Large intestine (tissue), 3 donors: ENCODE data around the gene WNT3. TPM values are rescaled to one million over a fixed set of nuclear protein-coding genes. Genes with fewer than 3 reads are reported as not detected.
"Not testable (repeated sequence)": the region's sequence is repeated elsewhere in the genome, so short reads cannot be mapped to it uniquely, and the experiment has no call there.

Source experiments
- DNase-seq, 2 donors: peaks; one replicate each; pipeline versions ENCODE4 v3.0.0 to v3.0.0-alpha.2; 2013
- H3K27ac ChIP-seq: one replicate; pipeline ENCODE4 v1.5.1; 2013; ENCODE audit warnings: low read length
- H3K27me3 ChIP-seq: 2 replicates; pipeline ENCODE4 v1.6.1; 2013; ENCODE audit warnings: low read length; ENCODE audit not compliant: control insufficient read depth, insufficient read depth
- H3K36me3 ChIP-seq: 2 replicates; pipeline ENCODE4 v1.6.1; 2013; ENCODE audit warnings: low read length; ENCODE audit not compliant: control insufficient read depth, insufficient read depth
- H3K4me1 ChIP-seq: one replicate; pipeline ENCODE4 v1.6.1; 2013; ENCODE audit warnings: low read length; ENCODE audit not compliant: control insufficient read depth, insufficient read depth
- H3K4me3 ChIP-seq: one replicate; pipeline ENCODE4 v1.5.1; 2013; ENCODE audit warnings: low read length
- H3K9me3 ChIP-seq: one replicate; pipeline ENCODE4 v1.6.1; 2013; ENCODE audit warnings: mild to moderate bottlenecking, low read depth, low read length, moderate library complexity; ENCODE audit not compliant: control insufficient read depth
- WGBS: methylation state at CpG from one replicate; pipeline ENCODE4 v1.1.5; 2013; ENCODE audit warnings: low lambda C conversion rate; ENCODE audit not compliant: insufficient coverage; 5-methylcytosine and 5-hydroxymethylcytosine counted together
- polyA plus RNA-seq: library from polyadenylated mRNA; unstranded; fragments of 120-200 nt; gene quantifications from one replicate; pipeline ENCODE4 v1.2.1, GENCODE V29; 2013

Gene WNT3
- polyA plus RNA-seq, 1 donor = 9.3 TPM

DNA sequence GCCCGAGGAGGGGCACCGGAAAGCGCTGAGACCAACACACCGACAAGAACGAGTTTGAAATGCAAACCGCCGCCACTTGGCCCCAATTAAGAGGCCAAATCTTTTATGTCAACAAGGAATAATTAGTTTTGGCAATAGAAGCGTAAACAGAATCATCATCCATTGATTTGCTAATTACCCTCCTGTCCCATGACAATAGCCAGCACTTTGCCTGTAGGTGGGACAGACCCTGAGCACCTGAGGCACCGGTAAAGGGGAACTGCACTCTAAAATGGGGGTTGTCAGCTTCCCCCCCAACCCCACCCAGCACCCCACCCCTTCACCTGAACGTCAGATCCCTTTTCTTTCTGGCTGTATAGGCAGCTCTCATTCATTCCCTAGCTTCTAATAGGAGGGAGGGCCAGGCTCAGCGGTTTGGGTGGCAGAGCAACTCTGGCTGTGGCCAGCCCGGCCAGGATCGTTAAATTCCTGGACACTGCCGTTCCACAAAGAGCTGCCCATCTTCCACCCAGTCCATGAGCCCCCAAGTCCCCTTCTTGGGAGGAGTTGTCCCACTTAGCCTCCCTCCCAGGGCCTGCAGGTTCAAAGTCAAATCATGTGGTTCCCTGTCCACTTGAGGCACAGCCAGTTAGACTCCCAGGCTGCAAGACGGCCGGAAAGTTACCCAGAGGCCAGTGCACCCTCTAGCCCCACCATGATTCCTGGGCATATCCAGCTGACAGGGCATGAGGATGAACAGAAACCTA, 45.8 kb downstream of the WNT3 start:
- DNase-seq = peak in 1 of 2 donors; percentile 40
- no CpG with 5 or more reads among the region's 16 CpGs for WGBS
- H3K9me3 ChIP-seq = peaks cover 5% of the 10 kb centered on the region
- no peaks in the 10 kb centered on the region for H3K36me3 ChIP-seq
- peak overlapping the region; percentile 74 for H3K27ac ChIP-seq
- peaks cover 4% of the 10 kb centered on the region for H3K27me3 ChIP-seq
- H3K4me3 ChIP-seq = peak overlapping the region; percentile 61
- peaks cover 25% of the 10 kb centered on the region for H3K4me1 ChIP-seq

DNA sequence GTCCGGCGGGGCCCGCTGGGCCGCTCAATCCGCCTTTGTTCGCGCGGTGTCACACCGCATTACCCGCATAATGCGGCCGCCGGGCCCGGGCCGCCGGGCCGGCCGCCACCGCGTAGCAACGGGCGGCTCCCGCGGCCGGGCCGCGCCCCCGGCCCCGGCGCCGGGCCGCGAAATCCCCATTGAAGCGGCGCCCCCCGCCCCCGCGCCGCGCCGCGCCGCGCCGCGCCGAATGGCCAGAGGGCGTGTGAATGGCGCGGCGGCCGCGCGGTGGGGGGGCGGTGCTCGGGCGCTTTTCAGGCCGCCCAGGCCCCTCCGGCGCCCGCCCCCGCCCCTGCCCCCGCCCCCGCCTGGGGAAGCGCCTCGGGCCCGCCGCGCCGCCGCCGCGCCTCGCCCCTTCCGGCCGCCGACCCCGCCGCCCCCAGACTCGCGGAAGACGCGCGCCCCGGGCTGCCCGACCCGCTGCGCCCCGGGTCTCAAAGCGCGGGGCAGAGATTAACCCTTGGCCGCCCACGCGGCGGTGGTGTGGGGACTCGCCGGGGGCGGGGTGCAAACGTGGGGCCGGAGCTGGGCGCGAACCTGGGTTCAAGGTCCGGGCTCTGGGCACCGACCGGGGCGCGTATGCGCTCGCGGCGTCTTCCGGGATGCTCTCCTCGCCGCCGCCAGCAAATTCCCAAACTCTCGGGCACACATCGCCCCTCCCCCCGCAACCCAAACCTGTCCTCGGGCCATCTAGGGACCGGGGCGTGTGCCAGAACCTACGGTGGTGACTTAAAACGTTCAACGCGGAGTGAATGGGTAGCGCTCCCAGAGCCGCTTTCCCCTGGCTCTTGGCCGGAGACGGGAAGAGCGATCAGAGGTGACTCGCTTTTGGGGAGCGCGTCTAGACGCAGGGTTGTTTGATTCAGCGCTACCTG, 46.7 kb downstream of the WNT3 start:
- Histone ChIP-seq H3K4me1 (peaks cover 25% of the 10 kb centered on the region), H3K27me3 (peaks cover 4% of the 10 kb centered on the region), H3K27ac (peak overlapping the region; percentile 74)

DNA sequence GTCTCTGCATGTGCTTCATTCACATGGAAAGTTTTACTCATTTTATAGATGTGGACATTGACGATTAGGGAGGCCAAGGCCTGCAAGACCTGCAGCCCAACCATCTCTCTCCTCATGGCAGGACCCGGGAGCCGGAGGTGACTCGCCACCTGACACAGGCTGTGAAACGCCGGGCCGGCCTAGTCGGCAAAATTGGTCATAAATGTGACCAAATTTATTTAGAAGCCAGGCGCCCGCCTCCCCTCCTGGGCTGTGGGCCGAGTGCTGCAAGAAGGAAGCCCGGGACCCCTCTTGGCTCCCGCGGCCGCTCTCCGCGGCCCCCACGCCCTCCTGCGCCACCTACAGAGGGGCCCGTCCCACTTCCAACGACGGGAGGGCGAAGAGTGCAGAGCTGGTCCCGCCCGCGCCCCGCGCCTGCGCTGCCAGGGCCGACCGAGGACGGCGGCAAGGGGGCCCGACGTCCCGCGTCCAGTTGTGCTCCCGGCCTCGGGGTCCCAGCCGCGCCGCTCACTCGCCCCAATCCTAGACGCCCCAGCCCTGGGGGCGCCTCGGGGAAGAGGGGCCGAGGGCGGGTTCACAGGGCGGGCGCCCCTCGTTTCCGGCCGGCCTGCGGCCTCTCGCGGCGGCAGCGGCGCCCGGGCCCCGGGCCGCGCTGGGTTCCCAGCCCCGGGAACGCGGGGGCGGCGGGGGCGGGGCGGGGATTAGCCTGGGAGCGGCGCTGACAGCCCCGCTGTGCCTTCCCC, 47.5 kb downstream of the WNT3 start:
- no CpG with 5 or more reads among the region's 73 CpGs for WGBS
- H3K4me3 ChIP-seq = peak overlapping the region; percentile 50
- H3K36me3 ChIP-seq = peaks cover 2% of the 10 kb centered on the region
- H3K4me1 ChIP-seq = peaks cover 25% of the 10 kb centered on the region
- peaks cover 5% of the 10 kb centered on the region for H3K9me3 ChIP-seq
- DNase-seq = peak; percentile 39 to 85
- peak overlapping the region; percentile 44 for H3K27ac ChIP-seq
- H3K27me3 ChIP-seq = peaks cover 4% of the 10 kb centered on the region

More for the DNA sequence above, 46.7 kb downstream of the WNT3 start:
- Histone ChIP-seq H3K36me3 (no peaks in the 10 kb centered on the region), H3K4me3 (peak overlapping the region; percentile 61), H3K9me3 (peaks cover 5% of the 10 kb centered on the region)
- DNase-seq = peak; percentile 58 to 83
- WGBS = no CpG with 5 or more reads among the region's 135 CpGs

DNA sequence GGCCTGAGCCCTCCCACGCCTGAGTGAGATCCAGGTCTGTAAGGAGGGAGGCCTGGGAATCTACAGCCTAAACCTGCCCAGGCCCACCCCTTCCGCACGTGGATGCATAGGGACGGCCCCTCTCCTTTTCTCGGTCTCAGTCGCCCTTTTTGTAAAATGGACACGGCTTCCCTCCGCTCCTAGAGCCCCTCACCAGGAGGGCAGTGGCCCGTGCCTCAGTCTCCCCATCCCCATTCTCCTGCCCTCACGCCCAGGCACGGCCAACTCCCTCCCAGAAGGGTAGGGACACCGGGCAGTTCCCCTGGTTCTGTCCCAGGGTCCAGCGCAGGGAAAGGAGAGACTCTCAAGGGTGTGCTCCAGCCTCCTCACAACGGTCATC, 48.1 kb downstream of the WNT3 start:
- Histone ChIP-seq H3K36me3 (peaks cover 2% of the 10 kb centered on the region), H3K27ac (peak overlapping the region; percentile 44), H3K4me3 (peak overlapping the region; percentile 50), H3K4me1 (peaks cover 25% of the 10 kb centered on the region), H3K27me3 (peaks cover 4% of the 10 kb centered on the region), H3K9me3 (peaks cover 5% of the 10 kb centered on the region)
- DNase-seq = no peak
- WGBS = no CpG with 5 or more reads among the region's 14 CpGs

DNA sequence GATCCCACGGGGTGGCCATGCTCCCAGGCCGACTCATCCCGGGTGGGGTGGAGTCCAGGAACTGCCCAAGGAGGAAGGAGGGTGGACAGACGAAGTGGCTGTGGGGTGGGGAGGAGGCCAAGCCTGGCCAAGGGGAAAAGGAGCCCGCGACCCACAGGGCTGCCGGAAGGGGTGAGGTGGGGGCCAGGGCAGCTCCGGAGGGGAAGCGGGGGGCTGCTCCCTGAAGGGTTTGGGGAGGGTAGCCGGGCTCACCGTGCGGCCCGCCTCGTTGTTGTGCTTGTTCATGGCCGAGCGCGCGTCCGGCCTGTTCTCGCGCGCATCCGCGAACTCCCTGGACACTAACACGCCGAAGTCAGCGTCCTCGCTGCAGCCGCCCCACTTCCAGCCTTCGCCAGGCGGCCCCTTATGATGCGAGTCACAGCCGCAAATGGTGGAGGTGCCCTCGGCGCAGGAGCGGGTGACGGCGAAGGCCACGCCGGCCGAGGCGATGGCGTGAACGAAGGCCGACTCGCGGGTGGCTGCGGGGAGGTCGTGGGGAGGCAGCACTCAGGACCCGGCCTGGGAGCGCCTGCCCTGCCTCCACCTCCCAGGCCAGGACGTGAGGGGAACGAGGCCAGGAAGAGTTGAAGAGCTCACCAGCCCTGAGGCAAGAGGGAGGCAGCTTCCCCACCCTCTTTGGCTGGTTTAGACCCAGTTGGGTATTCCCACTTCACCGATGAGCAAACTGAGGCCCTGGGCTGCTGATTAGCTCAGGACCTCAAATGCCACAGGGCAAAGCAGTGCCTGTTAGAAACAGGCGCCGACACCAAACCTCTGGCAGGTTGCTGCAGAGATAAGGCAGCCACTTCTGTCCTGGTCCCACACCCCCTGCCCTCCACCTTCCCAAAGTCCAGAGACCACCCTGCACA, 48.7 kb downstream of the WNT3 start:
- Histone ChIP-seq H3K9me3 (peaks cover 5% of the 10 kb centered on the region), H3K27ac (no peak overlapping the region), H3K4me1 (peaks cover 25% of the 10 kb centered on the region), H3K36me3 (peaks cover 2% of the 10 kb centered on the region), H3K4me3 (peak overlapping the region; percentile 30), H3K27me3 (peaks cover 4% of the 10 kb centered on the region)
- WGBS = no CpG with 5 or more reads among the region's 56 CpGs
- DNase-seq = no peak

DNA sequence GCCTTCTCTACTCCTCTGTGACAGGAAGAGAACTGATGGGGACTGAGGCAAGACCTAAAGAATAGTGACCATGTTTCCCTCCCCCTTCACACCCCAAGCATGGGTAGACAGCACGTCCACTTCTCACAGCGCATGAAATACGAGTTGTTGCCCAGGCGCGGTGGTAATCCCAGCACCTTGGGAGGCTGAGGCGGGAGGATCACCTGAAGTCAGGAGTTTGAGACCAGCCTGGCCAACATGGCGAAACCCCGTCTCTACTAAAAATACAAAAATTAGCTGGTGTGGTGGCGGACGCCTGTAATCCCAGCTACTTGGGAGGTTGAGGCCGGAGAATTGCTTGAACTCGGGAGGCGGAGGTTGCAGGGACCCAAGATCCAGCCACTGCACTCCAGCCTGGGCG, 49.6 kb downstream of the WNT3 start:
- WGBS = 90% methylated on average over 5 of the region's 14 CpGs
- H3K27me3 ChIP-seq, DNase-seq, H3K9me3 ChIP-seq, H3K27ac ChIP-seq, H3K4me3 ChIP-seq, H3K36me3 ChIP-seq: not testable (repeated sequence)
- H3K4me1 ChIP-seq = peaks cover 25% of the 10 kb centered on the region

DNA sequence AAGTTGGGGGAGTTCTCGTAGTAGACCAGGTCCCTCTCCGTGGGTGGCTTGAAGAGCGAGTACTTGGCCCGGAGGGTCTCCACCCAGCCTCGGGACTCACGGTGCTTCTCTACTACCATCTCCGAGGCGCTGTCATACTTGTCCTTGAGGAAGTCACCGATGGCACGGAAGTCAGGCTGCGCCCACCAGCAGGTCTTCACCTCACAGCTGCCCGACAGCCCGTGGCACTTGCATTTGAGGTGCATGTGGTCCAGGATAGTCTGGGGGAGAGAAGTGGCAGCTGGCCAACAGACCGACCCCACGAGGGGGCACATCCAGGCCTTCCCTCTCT, 50.0 kb downstream of the WNT3 start:
- Histone ChIP-seq H3K27me3 (peaks cover 4% of the 10 kb centered on the region), H3K27ac (no peak overlapping the region), H3K9me3 (peaks cover 5% of the 10 kb centered on the region), H3K36me3 (peaks cover 4% of the 10 kb centered on the region), H3K4me3 (no peak overlapping the region), H3K4me1 (peaks cover 25% of the 10 kb centered on the region)
- no CpG with 5 or more reads among the region's 15 CpGs for WGBS
- DNase-seq = no peak

DNA sequence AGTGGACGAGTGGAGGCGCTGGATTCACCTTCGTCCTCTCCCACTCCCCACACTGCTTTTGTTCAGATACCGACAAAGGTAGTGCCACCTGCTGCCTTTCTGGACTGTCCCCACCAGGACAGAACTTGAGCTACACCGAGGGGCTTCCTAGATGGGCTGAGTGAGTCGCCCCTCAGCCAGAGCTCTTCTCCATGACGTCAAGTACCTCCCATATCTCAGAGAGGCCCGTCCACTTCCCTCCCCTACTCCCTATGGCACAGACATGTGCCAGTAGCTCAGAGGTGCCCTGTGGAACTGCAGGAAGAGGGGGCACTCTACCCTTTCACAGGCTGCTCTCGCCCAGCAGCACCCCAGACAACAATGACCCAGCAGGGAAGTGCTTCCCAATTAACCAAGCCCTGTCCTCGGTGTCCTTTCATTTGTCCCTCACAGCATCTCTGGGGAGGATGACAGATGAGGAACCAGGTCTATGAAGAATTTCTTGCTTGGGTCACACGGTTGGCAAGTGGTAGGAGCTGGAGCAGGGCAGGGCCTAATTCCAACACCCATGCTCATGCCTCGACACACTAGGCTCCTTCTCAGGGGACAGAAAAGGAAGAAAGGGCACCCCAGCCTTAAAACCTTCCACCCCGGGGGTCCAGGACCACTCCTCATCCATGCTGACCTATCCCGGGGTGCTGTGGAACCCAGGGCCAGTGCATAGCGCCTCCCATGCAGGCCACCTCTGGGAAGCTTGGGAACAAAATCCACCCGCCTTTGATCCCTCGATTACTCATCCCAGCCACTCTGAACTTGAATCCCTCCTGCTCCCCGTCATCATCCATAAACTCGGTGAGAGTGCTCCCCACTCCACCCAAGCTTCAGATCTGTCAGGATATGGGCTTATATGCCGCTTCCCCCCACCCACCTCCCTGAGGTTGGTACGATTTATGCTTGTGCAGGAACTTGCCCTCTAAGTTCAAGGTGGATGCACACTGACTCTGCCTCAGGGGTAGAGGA, 51.7 kb downstream of the WNT3 start:
- DNase-seq = no peak

DNA sequence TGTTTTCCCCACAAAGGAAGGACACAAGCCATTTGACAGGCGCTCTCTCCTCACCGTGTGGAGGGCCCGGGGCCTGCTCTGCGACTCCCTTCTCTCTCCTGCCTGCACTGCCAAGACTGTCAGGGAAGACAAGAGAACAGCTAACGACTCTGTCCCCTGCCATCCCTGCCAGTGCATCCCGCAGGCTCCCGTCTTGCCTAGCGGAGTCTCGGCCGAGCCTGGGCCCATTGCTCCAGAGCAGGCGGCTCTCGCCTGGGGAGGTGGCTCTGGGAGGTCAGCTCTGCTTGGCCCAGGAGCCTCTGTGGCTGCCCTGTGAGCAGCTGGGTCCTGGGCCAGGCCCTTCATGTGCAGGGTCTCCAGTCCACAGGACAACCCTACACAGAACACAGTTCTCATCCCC, 53.0 kb downstream of the WNT3 start:
- H3K4me1 ChIP-seq = peaks cover 11% of the 10 kb centered on the region
- DNase-seq = no peak

More for the DNA sequence above, 51.7 kb downstream of the WNT3 start:
- Histone ChIP-seq H3K27me3 (peaks cover 4% of the 10 kb centered on the region), H3K9me3 (peaks cover 5% of the 10 kb centered on the region), H3K4me3 (no peak overlapping the region), H3K36me3 (peaks cover 11% of the 10 kb centered on the region), H3K4me1 (peaks cover 15% of the 10 kb centered on the region), H3K27ac (no peak overlapping the region)
- no CpG with 5 or more reads among the region's 21 CpGs for WGBS

More for the DNA sequence above, 53.0 kb downstream of the WNT3 start:
- no CpG with 5 or more reads among the region's 12 CpGs for WGBS
- H3K36me3 ChIP-seq = peaks cover 11% of the 10 kb centered on the region
- H3K27me3 ChIP-seq = peaks cover 4% of the 10 kb centered on the region
- no peak overlapping the region for H3K27ac ChIP-seq
- no peak overlapping the region for H3K4me3 ChIP-seq
- H3K9me3 ChIP-seq = peaks cover 5% of the 10 kb centered on the region
